Heart left ventricle (tissue), 16 donors: ENCODE results near the gene MFNG. TPM values are rescaled to one million over a fixed set of nuclear protein-coding genes. Genes with fewer than 3 reads are reported as not detected.

Experiments used
- ATAC-seq, 4 donors: fragments of 200-7000 bp; cut with Tn5 transposase; one replicate each; pipeline ENCODE4 v1.9.1; 2020 to 2022; ENCODE audit warnings: moderate library complexity in 4 of 4, mild to moderate bottlenecking in 3 of 4, moderate number of reproducible peaks in 1 of 4
- DNase-seq, 5 donors: peaks; one replicate each; pipeline ENCODE4 v3.0.0-alpha.2; 2020
- H3K27ac ChIP-seq, 12 donors: fragments of 200-600 bp; sonication (generic) in 4 of 12; one replicate each; pipeline versions ENCODE4 v1.5.0 to v1.8.0; 2016 to 2022; ENCODE audit warnings: mild to moderate bottlenecking in 2 of 12
- H3K27me3 ChIP-seq, 9 donors: fragments of 200-600 bp; sonication (generic) in 2 of 9; one replicate each; pipeline versions ENCODE4 v1.5.1 to v1.8.0; 2016 to 2022; ENCODE audit warnings: mild to moderate bottlenecking in 3 of 9
- H3K36me3 ChIP-seq, 9 donors: fragments of 200-600 bp; sonication (generic) in 2 of 9; one replicate each; pipeline versions ENCODE4 v1.5.0 to v1.8.0; 2018 to 2022; ENCODE audit warnings: mild to moderate bottlenecking in 2 of 9
- H3K4me1 ChIP-seq, 12 donors: fragments of 200-600 bp; sonication (generic) in 4 of 12; one replicate each; pipeline versions ENCODE4 v1.5.0 to v1.8.0; 2016 to 2022; ENCODE audit warnings: mild to moderate bottlenecking in 3 of 12
- H3K4me3 ChIP-seq, 12 donors: fragments of 200-600 bp; sonication (generic) in 4 of 12; one replicate each; pipeline versions ENCODE4 v1.5.0 to v1.8.0; 2017 to 2022; ENCODE audit warnings: mild to moderate bottlenecking in 9 of 12, moderate library complexity in 4 of 12
- H3K9me3 ChIP-seq, 12 donors: fragments of 200-600 bp; sonication (generic) in 4 of 12; one replicate each; pipeline versions ENCODE4 v1.5.0 to v1.8.0; 2016 to 2022; ENCODE audit warnings: mild to moderate bottlenecking in 1 of 12
- CTCF ChIP-seq, 12 donors: fragments of 200-600 bp; sonication (generic) in 4 of 12; IDR thresholded peaks; one replicate each; pipeline versions ENCODE4 v1.5.0 to v1.8.0; 2018 to 2022; ENCODE audit warnings: antibody characterized with exemption in 12 of 12, mild to moderate bottlenecking in 5 of 12
- POLR2A ChIP-seq, 2 donors: fragments of 450-650 bp; IDR thresholded peaks; one replicate each; pipeline ENCODE4 v1.6.1; 2017; ENCODE audit warnings: antibody characterized with exemption in 2 of 2, mild to moderate bottlenecking in 2 of 2, moderate library complexity in 2 of 2
- WGBS, 4 donors: extraction: QIAGEN DNeasy Blood & Tissue Kit in 2 of 4; methylation state at CpG; one replicate each; pipeline versions ENCODE4 v1.1.5 to v1.1.7; 2013 to 2018; 5-methylcytosine and 5-hydroxymethylcytosine counted together
- intact Hi-C, 10 donors: fragments of 100-400 bp; cut with DNase I; formaldehyde crosslinking; loops; one replicate each; pipeline versions ENCODE4 v1.11.1 to v1.14.2; 2022
- polyA plus RNA-seq, 2 donors: library from polyadenylated mRNA; stranded (reverse); fragments of 200-250 nt; gene quantifications; one replicate each; pipeline ENCODE4 v1.2.3, GENCODE V29; 2013
- total RNA-seq, 9 donors: library from RNA; depleted of rRNA in 2 of 9; stranded (reverse); fragments of >200 nt in 2 of 9; fragmentation: NEBNext Ultra II Directional in 3 of 9; extraction: Animal tissue kit (Norgen Biotek cat#: 25700) in 3 of 9; gene quantifications; one replicate each; pipeline versions ENCODE4 v1.1.0 to v1.2.4, GENCODE V29; 2016 to 2023
- donor health status: ischemic (EF 13 %, LVEDD 7.1; RV severe dilation, severe dysfunction).
- donor health status: healthy with polysubstance abuse.
- donor health status: DM: no; HTN: yes; CAD: no.
- donor health status: DM: no; HTN: no; CAD: no.
- donor health status: ischemic (EF 25% LVEDD 6.9; RV normal size, moderate dysfunction).
- donor health status: ischemic (EF 25% LVEDD 5.7; RV mildly dilated, moderate dysfunction).
- donor health status: healthy.
- donor health status: DM: yes; HTN: yes; CAD: no.
- donor health status: ischemic (EF 35%, LVEDD 5.7; RV mildly dilated, moderate dysfunction).
- donor health status: nonischemic (EF 11% LVEDD 7.7; RV severe dilation, severe dysfunction).
- donor health status: DM: yes; HTN: yes; CAD: no.
- donor health status: PGD.
- donor health status: ischemic (EF 29% LVEDD 5.4; RV normal size, mild dysfunction).
- donor health status: nonischemic (EF 23%, LVEDD 6.1; RV moderate dilation, normal function).

Gene MFNG
- total and polyA plus RNA-seq, 11 donors: 5.8 to 25.6 (median 9.6) TPM

- Histone ChIP-seq H3K4me1 (peaks cover 0 to 21% (median 4%) of the 10 kb centered on the region in 12 donors), H3K36me3 (no peaks in the 10 kb centered on the region), H3K27ac (no peak overlapping the region), H3K4me3 (no peak overlapping the region), H3K9me3 (no peaks in the 10 kb centered on the region), H3K27me3 (peaks cover 39 to 97% (median 68%) of the 10 kb centered on the region in 9 donors)
- TF ChIP-seq CTCF (IDR thresholded peaks at IDR 0.05) (no peak), POLR2A (IDR thresholded peaks at IDR 0.05) (no peak)
- 17 to 23% (median 20%) methylated on average over 36 to 43 of the region's 43 CpGs for WGBS, 4 donors
- intact Hi-C loops: loop anchor here in 5 of 10 donors (5.0 to 10.0 kb wide), 3 partner anchors 101 to 111 kb away; no protein-coding TSS in a partner anchor
- no peak for ATAC-seq
- no peak for DNase-seq
Measured at GRCh38 chr22:37425800-37426705, 60.1 kb downstream of the MFNG start.

- Histone ChIP-seq H3K36me3 (no peaks in the 10 kb centered on the region), H3K27me3 (peaks cover 40 to 97% (median 68%) of the 10 kb centered on the region in 9 donors), H3K4me1 (peaks cover 0 to 24% (median 6%) of the 10 kb centered on the region in 12 donors), H3K4me3 (no peak overlapping the region), H3K27ac (no peak overlapping the region), H3K9me3 (no peaks in the 10 kb centered on the region)
- intact Hi-C loops: loop anchor here in 5 of 10 donors (5.0 to 10.0 kb wide), 3 partner anchors 101 to 111 kb away; no protein-coding TSS in a partner anchor
- DNase-seq (no peak), ATAC-seq (no peak)
- TF ChIP-seq POLR2A (IDR thresholded peaks at IDR 0.05): no peak
- no peak for TF ChIP-seq CTCF (IDR thresholded peaks at IDR 0.05)
- 69 to 83% (median 76%) methylated on average over 11 of the region's 11 CpGs for WGBS, 4 donors
Measured at GRCh38 chr22:37425369-37425768, 60.8 kb downstream of the MFNG start.

- 79 to 91% (median 88%) methylated on average over 8 of the region's 8 CpGs for WGBS, 4 donors
- Histone ChIP-seq H3K9me3 (no peaks in the 10 kb centered on the region), H3K4me3 (no peak overlapping the region), H3K27ac (no peak overlapping the region), H3K27me3 (peaks cover 36 to 97% (median 66%) of the 10 kb centered on the region in 9 donors), H3K36me3 (no peaks in the 10 kb centered on the region), H3K4me1 (peaks cover 0 to 35% (median 9%) of the 10 kb centered on the region in 12 donors)
- TF ChIP-seq CTCF (IDR thresholded peaks at IDR 0.05) (no peak), POLR2A (IDR thresholded peaks at IDR 0.05) (no peak)
- no peak for DNase-seq
- ATAC-seq: no peak
- intact Hi-C loops: loop anchor here in 4 of 10 donors (10.0 kb wide), 2 partner anchors 98 to 108 kb away; no protein-coding TSS in a partner anchor
Measured at GRCh38 chr22:37423283-37423682, 62.9 kb downstream of the MFNG start.

- no peak overlapping the region for H3K4me3 ChIP-seq
- H3K27me3 ChIP-seq: peaks cover 18 to 84% (median 53%) of the 10 kb centered on the region in 9 donors
- peaks cover 0 to 20% (median 5%) of the 10 kb centered on the region in 12 donors for H3K4me1 ChIP-seq
- H3K9me3 ChIP-seq: no peaks in the 10 kb centered on the region
- 73 to 79% (median 76%) methylated on average over 9 of the region's 9 CpGs for WGBS, 4 donors
- ATAC-seq: no peak
- no peaks in the 10 kb centered on the region for H3K36me3 ChIP-seq
- TF ChIP-seq CTCF (IDR thresholded peaks at IDR 0.05) (no peak), POLR2A (IDR thresholded peaks at IDR 0.05) (no peak)
- intact Hi-C loops: loop anchor here in 4 of 10 donors (10.0 kb wide), 2 partner anchors 97 to 107 kb away; no protein-coding TSS in a partner anchor
- no peak overlapping the region for H3K27ac ChIP-seq
- no peak for DNase-seq
Measured at GRCh38 chr22:37421468-37421877, 64.7 kb downstream of the MFNG start.
